Prostate gland (tissue), 2 donors: Measurements from ENCODE around the gene RAB40C.

Source experiments
- CTCF ChIP-seq, 4 experiments: fragments of 200-600 bp in 2 of 4; fragments of 450-650 bp in 2 of 4; sonication (generic) in 2 of 4; IDR thresholded peaks; 1 replicate in 3 of 4; 2 replicates in 1 of 4; pipeline ENCODE4 v1.5.1; 2016 to 2019; ENCODE audit warnings: antibody characterized with exemption in 4 of 4, mild to moderate bottlenecking in 2 of 4, moderate library complexity in 2 of 4
- POLR2AphosphoS5 ChIP-seq: sonication (generic); formaldehyde crosslinking; IDR thresholded peaks from one replicate; pipeline ENCODE4 v1.6.1; 2017; ENCODE audit warnings: antibody characterized with exemption

- TF ChIP-seq POLR2AphosphoS5 (no peak), CTCF (IDR thresholded peaks at IDR 0.05) (no peak)
These were observed 11.5 kb upstream of the RAB40C start for GRCh38 chr16:578232-578869.
